Neuronal stem cell (in vitro differentiated cells): ENCODE data around the gene VWA8.
A peak's percentile ranks its signal among the peaks of the same experiment; 100 is the strongest.

Source experiments
- DNase-seq: peaks from one replicate; pipeline ENCODE4 v3.0.0-alpha.2; 2013; ENCODE audit warnings: low spot score
- H2AFZ ChIP-seq: one replicate; pipeline ENCODE4 v1.6.1; 2013; ENCODE audit warnings: mild to moderate bottlenecking, low read length, inconsistent platforms
- H2AK5ac ChIP-seq: 2 replicates; pipeline ENCODE4 v1.6.1; 2013; ENCODE audit warnings: low read depth, mild to moderate bottlenecking, inconsistent platforms, low read length, moderate library complexity, mixed read lengths
- H2BK120ac ChIP-seq: 2 replicates; pipeline ENCODE4 v1.6.1; 2013; ENCODE audit warnings: low read depth, mild to moderate bottlenecking, inconsistent platforms, low read length, moderate library complexity, mixed read lengths
- H2BK12ac ChIP-seq: one replicate; pipeline ENCODE4 v1.6.1; 2013; ENCODE audit warnings: low read length, inconsistent platforms
- H2BK15ac ChIP-seq: 2 replicates; pipeline ENCODE4 v1.6.1; 2013; ENCODE audit warnings: mild to moderate bottlenecking, low read length, inconsistent platforms, mixed read lengths
- H2BK5ac ChIP-seq: one replicate; pipeline ENCODE4 v1.6.1; 2013; ENCODE audit warnings: inconsistent platforms, mild to moderate bottlenecking, low read length, moderate library complexity
- H3K14ac ChIP-seq: one replicate; pipeline ENCODE4 v1.6.1; 2013; ENCODE audit warnings: low read length, inconsistent platforms
- H3K18ac ChIP-seq: 2 replicates; pipeline ENCODE4 v1.6.1; 2013; ENCODE audit warnings: low read length, inconsistent platforms
- H3K23ac ChIP-seq: 2 replicates; pipeline ENCODE4 v1.6.1; 2013; ENCODE audit warnings: low read depth, mild to moderate bottlenecking, mixed read lengths, low read length, inconsistent platforms; ENCODE audit not compliant: poor library complexity
- H3K27ac ChIP-seq: replicated peaks from 3 replicates; pipeline ENCODE4 v1.5.1; 2013; ENCODE audit warnings: low read length, inconsistent platforms
- H3K27me3 ChIP-seq, 3 experiments: 2 replicates each; pipeline ENCODE4 v1.6.1; 2013; ENCODE audit warnings: low read length in 3 of 3, mild to moderate bottlenecking in 2 of 3, inconsistent platforms in 1 of 3, low read depth in 1 of 3, mixed read lengths in 1 of 3, moderate library complexity in 1 of 3; ENCODE audit not compliant: control insufficient read depth in 3 of 3, insufficient read depth in 3 of 3
- H3K36me3 ChIP-seq, 2 donors: replicated peaks in 1 of 2; 2 replicates each; pipeline ENCODE4 v1.6.1; 2013; ENCODE audit warnings: low read length in 2 of 2; ENCODE audit not compliant: control insufficient read depth in 2 of 2, insufficient read depth in 2 of 2
- H3K4ac ChIP-seq: 2 replicates; pipeline ENCODE4 v1.6.1; 2013; ENCODE audit warnings: inconsistent platforms, mild to moderate bottlenecking, low read length, moderate library complexity
- H3K4me1 ChIP-seq, 2 donors: 1 replicate in 1 of 2; 2 replicates in 1 of 2; pipeline ENCODE4 v1.6.1; 2013; ENCODE audit warnings: low read length in 2 of 2, low read depth in 1 of 2; ENCODE audit not compliant: control insufficient read depth in 2 of 2, insufficient read depth in 1 of 2
- H3K4me2 ChIP-seq: one replicate; pipeline ENCODE4 v1.6.1; 2013; ENCODE audit warnings: mild to moderate bottlenecking, low read length, inconsistent platforms; ENCODE audit not compliant: insufficient read depth, poor library complexity, severe bottlenecking
- H3K4me3 ChIP-seq, 2 donors: 2 replicates each; pipeline ENCODE4 v1.5.1; 2013; ENCODE audit warnings: low read length in 2 of 2, mild to moderate bottlenecking in 2 of 2, inconsistent platforms in 1 of 2, moderate library complexity in 1 of 2
- H3K79me1 ChIP-seq: one replicate; pipeline ENCODE4 v1.6.1; 2013; ENCODE audit warnings: low read depth, mild to moderate bottlenecking, inconsistent platforms, low read length, moderate library complexity
- H3K9ac ChIP-seq: one replicate; pipeline ENCODE4 v1.6.1; 2013; ENCODE audit warnings: mild to moderate bottlenecking, low read depth, low read length, inconsistent platforms; ENCODE audit not compliant: poor library complexity
- H3K9me3 ChIP-seq, 2 donors: replicated peaks in 1 of 2; 2 replicates each; pipeline versions ENCODE3 to v1.6.1; 2013; ENCODE audit warnings: low read length in 2 of 2, mild to moderate bottlenecking in 2 of 2, inconsistent platforms in 1 of 2, low read depth in 1 of 2, mixed read lengths in 1 of 2, moderate library complexity in 1 of 2; ENCODE audit not compliant: control insufficient read depth in 2 of 2, insufficient read depth in 1 of 2
- H4K8ac ChIP-seq: one replicate; pipeline ENCODE4 v1.6.1; 2013; ENCODE audit warnings: low read depth, mild to moderate bottlenecking, inconsistent platforms, low read length, moderate library complexity
- H4K91ac ChIP-seq: one replicate; pipeline ENCODE4 v1.6.1; 2013; ENCODE audit warnings: low read length, low read depth, mild to moderate bottlenecking, inconsistent platforms; ENCODE audit not compliant: poor library complexity
- WGBS, 2 donors: extraction: QIAGEN DNeasy Blood & Tissue Kit; methylation state at CpG; one replicate each; pipeline ENCODE4 v1.1.7; 2013; ENCODE audit warnings: missing lambda C conversion rate in 2 of 2, mixed read lengths in 1 of 2; ENCODE audit not compliant: insufficient read length in 2 of 2, insufficient replicate concordance in 1 of 2; ENCODE audit errors: extremely low coverage in 2 of 2; 5-methylcytosine and 5-hydroxymethylcytosine counted together

VWA8 gene

GRCh38 chr13:41595298-41595697 is 365.6 kb downstream of the VWA8 start:
- peaks cover 0 to 2% of the 10 kb centered on the region in 2 donors for H3K4me1 ChIP-seq
- peaks cover 0 to 4% of the 10 kb centered on the region in 2 donors for H3K36me3 ChIP-seq
- H3K14ac ChIP-seq, result no peak overlapping the region
- H3K4me3 ChIP-seq, result no peak overlapping the region
- H3K18ac ChIP-seq, result no peak overlapping the region
- H3K4ac ChIP-seq, result no peak overlapping the region
- no peak for DNase-seq
- no peak overlapping the region for H2BK12ac ChIP-seq
- H2BK5ac ChIP-seq, result no peak overlapping the region
- H3K27ac ChIP-seq, result no peak overlapping the region
- no peaks in the 10 kb centered on the region for H3K79me1 ChIP-seq
- no peak overlapping the region for H3K4me2 ChIP-seq
- no peak overlapping the region for H4K8ac ChIP-seq
- H3K27me3 ChIP-seq, result no peaks in the 10 kb centered on the region
- no peak overlapping the region for H4K91ac ChIP-seq
- no peak overlapping the region for H2AK5ac ChIP-seq
- no peak overlapping the region for H2BK120ac ChIP-seq
- H3K9me3 ChIP-seq, result no peaks in the 10 kb centered on the region
- H3K9ac ChIP-seq, result no peak overlapping the region
- no peak overlapping the region for H2BK15ac ChIP-seq
- H2AFZ ChIP-seq, result no peak overlapping the region
- H3K23ac ChIP-seq, result no peak overlapping the region
- WGBS, 2 donors, result no CpG with 5 or more reads among the region's 1 CpG

GRCh38 chr13:41590643-41591042 is 370.3 kb downstream of the VWA8 start:
- Histone ChIP-seq H3K36me3 (peaks cover 0 to 13% of the 10 kb centered on the region in 2 donors), H3K27me3 (no peaks in the 10 kb centered on the region), H3K4me2 (no peak overlapping the region), H2BK5ac (no peak overlapping the region), H3K4ac (no peak overlapping the region), H3K18ac (no peak overlapping the region), H2BK15ac (no peak overlapping the region), H3K9ac (no peak overlapping the region), H2AK5ac (no peak overlapping the region), H3K79me1 (no peaks in the 10 kb centered on the region), H4K91ac (no peak overlapping the region), H2BK12ac (no peak overlapping the region), H2BK120ac (no peak overlapping the region), H3K4me1 (peaks cover 3 to 7% of the 10 kb centered on the region in 2 donors), H3K14ac (no peak overlapping the region), H3K4me3 (no peak overlapping the region), H3K9me3 (no peaks in the 10 kb centered on the region), H4K8ac (no peak overlapping the region), H2AFZ (no peak overlapping the region), H3K23ac (no peak overlapping the region), H3K27ac (no peak overlapping the region)
- no peak for DNase-seq
- no CpG with 5 or more reads among the region's 3 CpGs for WGBS, 2 donors

GRCh38 chr13:41590122-41590521 is 370.8 kb downstream of the VWA8 start:
- H3K4me2 ChIP-seq, result no peak overlapping the region
- H3K27me3 ChIP-seq, result no peaks in the 10 kb centered on the region
- peaks cover 0 to 13% of the 10 kb centered on the region in 2 donors for H3K36me3 ChIP-seq
- no peak for DNase-seq
- no peak overlapping the region for H2AK5ac ChIP-seq
- no peak overlapping the region for H2BK12ac ChIP-seq
- peaks cover 3 to 7% of the 10 kb centered on the region in 2 donors for H3K4me1 ChIP-seq
- H2BK15ac ChIP-seq, result no peak overlapping the region
- H3K14ac ChIP-seq, result no peak overlapping the region
- no peak overlapping the region for H2AFZ ChIP-seq
- H3K18ac ChIP-seq, result peak overlapping the region; percentile 66
- no peak overlapping the region for H4K8ac ChIP-seq
- no peaks in the 10 kb centered on the region for H3K9me3 ChIP-seq
- H3K23ac ChIP-seq, result no peak overlapping the region
- no peak overlapping the region for H3K4ac ChIP-seq
- no peak overlapping the region for H2BK5ac ChIP-seq
- no peak overlapping the region for H4K91ac ChIP-seq
- no peak overlapping the region for H3K9ac ChIP-seq
- peak overlapping the region in 1 of 2 donors; percentile 3 for H3K4me3 ChIP-seq
- no peak overlapping the region for H3K27ac ChIP-seq
- H2BK120ac ChIP-seq, result no peak overlapping the region
- H3K79me1 ChIP-seq, result no peaks in the 10 kb centered on the region

- Histone ChIP-seq H2BK15ac (no peak overlapping the region), H3K18ac (no peak overlapping the region), H2AFZ (no peak overlapping the region), H3K4ac (no peak overlapping the region), H3K9ac (no peak overlapping the region), H4K8ac (no peak overlapping the region), H2BK5ac (no peak overlapping the region), H3K79me1 (no peaks in the 10 kb centered on the region), H4K91ac (no peak overlapping the region), H3K23ac (no peak overlapping the region), H2AK5ac (no peak overlapping the region), H3K27me3 (no peaks in the 10 kb centered on the region), H3K4me2 (no peak overlapping the region), H3K4me3 (no peak overlapping the region), H2BK120ac (no peak overlapping the region), H3K27ac (no peak overlapping the region), H3K9me3 (no peaks in the 10 kb centered on the region), H3K14ac (no peak overlapping the region), H3K4me1 (peaks cover 3 to 7% of the 10 kb centered on the region in 2 donors), H3K36me3 (peaks cover 0 to 13% of the 10 kb centered on the region in 2 donors), H2BK12ac (no peak overlapping the region)
- WGBS, 2 donors, result no CpG with 5 or more reads among the region's 3 CpGs
- no peak for DNase-seq
Measured at GRCh38 chr13:41589434-41589833, 371.5 kb downstream of the VWA8 start.
